Naive thymus-derived CD8-positive, alpha-beta T cell (primary cell): Measurements from ENCODE around the gene CA6. TPM values are rescaled to one million over a fixed set of nuclear protein-coding genes. Genes with fewer than 3 reads are reported as not detected.
"Not testable (repeated sequence)": the region's sequence is repeated elsewhere in the genome, so short reads cannot be mapped to it uniquely, and the experiment has no call there.

ENCODE experiments used
- ATAC-seq, 2 donors: fragments of 150-1000 bp; cut with Tn5 transposase in 1 of 2; sonication (Bioruptor Pico), chemical (Tn5 transposase) in 1 of 2; 1 replicate in 1 of 2; 2 replicates in 1 of 2; pipeline ENCODE4 v1.10.0; 2021; ENCODE audit warnings: mild to moderate bottlenecking in 2 of 2, moderate library complexity in 2 of 2
- POLR2A ChIA-PET: fragments of 350-600 bp; sonication (Branson Sonifier 250); formaldehyde crosslinking; loops from one replicate; lab custom pipeline; 2021; ENCODE audit warnings: antibody characterized with exemption; lab: Charles Lee
- DNase-seq, 10 donors: peaks; one replicate each; pipeline versions ENCODE4 v3.0.0 to v3.0.0-alpha.2; 2020 to 2022
- H3K27ac Mint-ChIP-seq, 10 donors: one replicate each; pipeline ENCODE4 v1.8.0; 2020 to 2022; ENCODE audit warnings: mild to moderate bottlenecking in 10 of 10, mixed read lengths in 10 of 10, moderate library complexity in 4 of 10, inconsistent platforms in 1 of 10
- H3K27me3 Mint-ChIP-seq, 5 donors: one replicate each; pipeline ENCODE4 v1.8.0; 2021 to 2022; ENCODE audit warnings: mixed read lengths in 5 of 5
- H3K36me3 Mint-ChIP-seq, 3 donors: one replicate each; pipeline ENCODE4 v1.8.0; 2020 to 2022; ENCODE audit warnings: mixed read lengths in 3 of 3, mild to moderate bottlenecking in 2 of 3, inconsistent platforms in 1 of 3
- H3K4me1 Mint-ChIP-seq, 4 donors: one replicate each; pipeline ENCODE4 v1.8.0; 2021 to 2022; ENCODE audit warnings: mixed read lengths in 4 of 4
- H3K4me3 Mint-ChIP-seq, 10 donors: one replicate each; pipeline ENCODE4 v1.8.0; 2020 to 2022; ENCODE audit warnings: mild to moderate bottlenecking in 10 of 10, mixed read lengths in 10 of 10, moderate library complexity in 6 of 10, inconsistent platforms in 1 of 10
- H3K9me3 Mint-ChIP-seq, 9 donors: one replicate each; pipeline ENCODE4 v1.8.0; 2020 to 2022; ENCODE audit warnings: mixed read lengths in 9 of 9, mild to moderate bottlenecking in 3 of 9, inconsistent platforms in 1 of 9, moderate library complexity in 1 of 9
- polyA plus RNA-seq, 3 donors: library from polyadenylated mRNA; unstranded; fragments of 300-500 nt; fragmentation: Illumina TruSeq; gene quantifications; one replicate each; pipeline ENCODE4 v1.2.3, GENCODE V29; 2021
- total RNA-seq, 8 experiments: library from RNA in 2 of 8; stranded (reverse) in 2 of 8; gene quantifications; one replicate each; pipeline ENCODE4 v1.2.3 and lab custom pipeline; 2021 to 2026

Gene CA6
- total and polyA plus RNA-seq, 5 experiments from 2014 or later: 5.9 to 53.7 (median 11.5) TPM

DNA sequence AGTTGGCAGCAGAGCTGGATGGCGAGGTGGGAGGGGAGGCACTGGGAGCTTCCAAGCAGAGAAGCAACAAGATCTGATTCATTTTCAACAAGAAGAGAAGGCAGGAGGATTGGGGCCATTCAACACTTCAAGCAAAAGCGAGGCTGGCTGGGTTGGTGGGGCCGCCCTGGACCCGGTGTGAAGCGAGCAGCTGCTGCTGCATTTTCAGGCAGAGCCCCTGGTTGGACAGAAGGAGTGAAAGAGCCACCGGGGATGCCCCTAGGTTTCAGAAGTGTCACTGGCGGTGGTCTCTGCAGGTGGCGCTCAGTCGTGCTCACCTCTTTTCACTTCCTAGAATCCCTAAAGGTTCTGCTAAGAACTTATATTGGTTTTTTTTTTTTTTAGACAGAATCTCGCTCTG is 62.6 kb downstream of the CA6 start:
- no peak for DNase-seq
- POLR2A ChIA-PET: interaction anchor here (0.5 kb wide), 1 partner anchor 40 kb away, joined by 3 read pairs; no protein-coding TSS in a partner anchor
- Mint-ChIP-seq H3K27ac (peak overlapping the region in 1 of 10 donors; percentile 37), H3K9me3 (no peaks in the 10 kb centered on the region), H3K4me3 (no peak overlapping the region), H3K36me3 (no peaks in the 10 kb centered on the region), H3K4me1 (peaks cover 11 to 44% (median 25%) of the 10 kb centered on the region in 4 donors), H3K27me3 (peaks cover 0 to 2% (median 0%) of the 10 kb centered on the region in 5 donors)
- ATAC-seq: no peak

GRCh38 chr1:9009438-9010370 is 64.0 kb downstream of the CA6 start:
- no peaks in the 10 kb centered on the region for H3K36me3 Mint-ChIP-seq
- H3K9me3 Mint-ChIP-seq: no peaks in the 10 kb centered on the region
- H3K4me1 Mint-ChIP-seq: peaks cover 6 to 35% (median 15%) of the 10 kb centered on the region in 4 donors
- DNase-seq: peak in 4 of 10 donors; percentile 7 to 26 (median 20)
- H3K27ac Mint-ChIP-seq: no peak overlapping the region
- peak in 1 of 2 donors; percentile 50 for ATAC-seq
- no peak overlapping the region for H3K4me3 Mint-ChIP-seq
- peaks cover 0 to 5% (median 0%) of the 10 kb centered on the region in 5 donors for H3K27me3 Mint-ChIP-seq
- POLR2A ChIA-PET: interaction anchor here (0.6 kb wide), 1 partner anchor 46 kb away, joined by 3 read pairs; no protein-coding TSS in a partner anchor

DNA sequence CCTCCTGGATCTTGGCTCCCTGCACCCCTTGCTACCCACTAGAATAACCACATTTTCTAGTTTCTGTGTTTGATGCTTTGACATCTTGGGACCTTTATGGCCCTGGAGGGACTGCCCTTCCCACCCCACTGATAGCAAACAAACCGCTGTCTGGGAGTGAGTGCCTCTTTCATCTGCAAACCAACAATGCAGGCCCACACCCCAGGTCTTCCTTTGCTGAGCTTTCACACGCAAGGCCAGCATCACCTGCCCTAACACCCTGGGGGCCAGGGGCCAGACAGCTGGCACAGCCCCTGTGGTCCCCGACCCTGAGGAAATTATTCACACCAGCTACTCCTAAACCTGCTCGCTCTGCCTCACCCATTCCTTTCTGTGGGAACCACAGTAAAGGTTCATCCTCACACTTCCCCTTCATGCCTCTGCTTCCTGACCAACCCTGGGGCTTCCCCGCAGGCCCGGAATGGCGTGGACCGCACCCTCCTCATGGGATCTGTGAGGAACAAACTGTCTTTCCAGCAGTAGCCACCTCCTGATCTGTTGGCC is 65.2 kb downstream of the CA6 start:
- Mint-ChIP-seq H3K27ac (peak overlapping the region in 1 of 10 donors; percentile 73), H3K36me3 (no peaks in the 10 kb centered on the region), H3K4me3 (no peak overlapping the region), H3K4me1 (peaks cover 6 to 37% (median 8%) of the 10 kb centered on the region in 4 donors), H3K9me3 (no peaks in the 10 kb centered on the region), H3K27me3 (peaks cover 0 to 5% (median 0%) of the 10 kb centered on the region in 5 donors)
- ATAC-seq: no peak
- no peak for DNase-seq
- POLR2A ChIA-PET: interaction anchor here (1.1 kb wide), 1 partner anchor 132 kb away, joined by 3 read pairs; the partner anchor contains the start of gene ENO1

- H3K4me3 Mint-ChIP-seq: no peak overlapping the region
- no peak overlapping the region for H3K27ac Mint-ChIP-seq
- ATAC-seq: no peak
- peaks cover 6 to 30% (median 8%) of the 10 kb centered on the region in 4 donors for H3K4me1 Mint-ChIP-seq
- peaks cover 0 to 7% (median 2%) of the 10 kb centered on the region in 5 donors for H3K27me3 Mint-ChIP-seq
- POLR2A ChIA-PET: no interaction called here
- no peaks in the 10 kb centered on the region for H3K9me3 Mint-ChIP-seq
- no peak for DNase-seq
- H3K36me3 Mint-ChIP-seq: no peaks in the 10 kb centered on the region
Measured at GRCh38 chr1:9013819-9014218, 68.2 kb downstream of the CA6 start.

GRCh38 chr1:9014475-9015375 is 69.1 kb downstream of the CA6 start:
- H3K27ac Mint-ChIP-seq: no peak overlapping the region
- ATAC-seq (no peak), DNase-seq (no peak)
- peaks cover 0 to 7% (median 2%) of the 10 kb centered on the region in 5 donors for H3K27me3 Mint-ChIP-seq
- no peak overlapping the region for H3K4me3 Mint-ChIP-seq
- no peaks in the 10 kb centered on the region for H3K36me3 Mint-ChIP-seq
- H3K4me1 Mint-ChIP-seq: peaks cover 6 to 28% (median 10%) of the 10 kb centered on the region in 4 donors
- POLR2A ChIA-PET: interaction anchor here (0.5 kb wide), 1 partner anchor 98 kb away, joined by 12 read pairs; no protein-coding TSS in a partner anchor
- no peaks in the 10 kb centered on the region for H3K9me3 Mint-ChIP-seq

DNA sequence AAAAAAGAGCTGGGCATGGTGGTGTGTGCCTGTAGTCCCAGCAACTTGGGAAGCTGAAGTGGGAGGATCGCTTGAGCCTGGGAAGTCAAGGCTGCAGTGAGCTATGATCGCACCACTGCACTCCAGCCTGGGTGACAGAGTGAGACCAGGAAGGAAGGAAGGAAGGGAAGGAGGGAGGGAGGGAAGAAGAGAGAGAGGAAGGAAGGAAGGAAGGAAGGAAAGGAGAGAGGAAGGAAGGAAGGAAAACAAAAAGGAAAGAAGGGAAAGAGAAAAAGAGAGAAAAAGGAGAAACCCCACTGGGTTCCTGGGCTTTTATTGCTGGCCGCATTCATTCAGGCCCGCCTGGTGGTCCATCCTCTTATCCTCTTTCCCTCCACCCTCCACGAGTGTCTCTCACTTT is 70.8 kb downstream of the CA6 start:
- POLR2A ChIA-PET: interaction anchor here (0.7 kb wide), 2 partner anchors 150 to 216 kb away, joined by 3 read pairs; no protein-coding TSS in a partner anchor
- peak overlapping the region in 1 of 10 donors; percentile 75 for H3K27ac Mint-ChIP-seq
- ATAC-seq: no peak
- no peak for DNase-seq
- no peaks in the 10 kb centered on the region for H3K9me3 Mint-ChIP-seq
- H3K4me3 Mint-ChIP-seq: no peak overlapping the region
- peaks cover 0 to 8% (median 4%) of the 10 kb centered on the region in 5 donors for H3K27me3 Mint-ChIP-seq
- H3K36me3 Mint-ChIP-seq: no peaks in the 10 kb centered on the region
- H3K4me1 Mint-ChIP-seq: peaks cover 2 to 16% (median 6%) of the 10 kb centered on the region in 4 donors

DNA sequence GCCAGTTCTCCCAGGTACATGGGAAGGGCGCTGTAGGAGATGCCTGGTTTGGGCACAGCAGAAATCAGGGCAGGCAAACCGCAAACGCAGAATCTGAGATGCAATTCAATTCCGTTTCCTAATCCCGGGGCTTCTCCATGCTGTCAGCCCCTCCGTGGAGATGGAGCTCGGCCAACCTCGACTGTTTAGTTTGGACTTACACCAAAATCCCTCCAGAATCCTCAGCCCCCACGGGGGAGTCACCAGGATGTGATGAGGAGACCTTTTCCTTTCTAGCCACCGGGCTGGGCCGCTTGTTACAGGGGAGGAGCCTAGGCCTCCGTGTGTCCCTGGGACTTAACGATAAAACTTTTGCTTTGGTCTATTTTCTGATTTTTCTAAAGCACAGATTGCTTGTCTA is 72.7 kb downstream of the CA6 start:
- no peak for DNase-seq
- ATAC-seq: no peak
- no peaks in the 10 kb centered on the region for H3K9me3 Mint-ChIP-seq

GRCh38 chr1:9019896-9020295 is 74.2 kb downstream of the CA6 start:
- peaks cover 2 to 10% (median 5%) of the 10 kb centered on the region in 4 donors for H3K4me1 Mint-ChIP-seq
- peaks cover 0 to 8% (median 4%) of the 10 kb centered on the region in 5 donors for H3K27me3 Mint-ChIP-seq
- DNase-seq (no peak), ATAC-seq (no peak)
- no peaks in the 10 kb centered on the region for H3K9me3 Mint-ChIP-seq
- H3K36me3 Mint-ChIP-seq: no peaks in the 10 kb centered on the region
- H3K27ac Mint-ChIP-seq: peak overlapping the region in 1 of 10 donors; percentile 6
- POLR2A ChIA-PET: interaction anchor here (0.6 kb wide), 1 partner anchor 124 kb away, joined by 5 read pairs; no protein-coding TSS in a partner anchor
- H3K4me3 Mint-ChIP-seq: no peak overlapping the region

More for the DNA sequence above, 72.7 kb downstream of the CA6 start:
- Mint-ChIP-seq H3K27me3 (peaks cover 0 to 8% (median 4%) of the 10 kb centered on the region in 5 donors), H3K27ac (no peak overlapping the region), H3K36me3 (no peaks in the 10 kb centered on the region), H3K4me3 (no peak overlapping the region), H3K4me1 (peaks cover 2 to 10% (median 6%) of the 10 kb centered on the region in 4 donors)
- POLR2A ChIA-PET: no interaction called here

DNA sequence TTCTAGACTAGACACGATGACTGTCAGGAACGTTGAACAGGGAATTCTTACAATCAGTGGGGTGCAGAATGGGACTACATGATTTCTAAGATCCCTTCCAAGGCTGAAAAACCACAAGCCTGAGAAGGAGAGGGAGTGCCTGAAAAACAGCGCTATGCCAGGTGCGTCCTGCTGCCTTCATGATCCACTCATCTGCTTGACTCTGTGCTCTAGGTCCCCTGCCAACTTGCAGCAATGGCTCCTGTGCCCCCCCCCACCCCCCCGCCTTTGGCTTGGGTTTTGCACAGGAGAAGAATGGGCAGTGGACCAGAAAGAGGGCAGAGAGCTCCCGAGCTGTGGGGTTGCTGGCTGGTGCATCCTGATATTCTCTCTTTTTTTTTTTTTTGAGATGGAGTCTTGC is 74.6 kb downstream of the CA6 start:
- Mint-ChIP-seq H3K4me1 (peaks cover 2 to 8% (median 5%) of the 10 kb centered on the region in 4 donors), H3K4me3 (no peak overlapping the region), H3K27me3 (peaks cover 0 to 8% (median 4%) of the 10 kb centered on the region in 5 donors), H3K9me3 (no peaks in the 10 kb centered on the region), H3K36me3 (no peaks in the 10 kb centered on the region), H3K27ac (peak overlapping the region in 1 of 10 donors; percentile 6)
- ATAC-seq: no peak
- POLR2A ChIA-PET: interaction anchor here (0.6 kb wide), 1 partner anchor 124 kb away, joined by 5 read pairs; no protein-coding TSS in a partner anchor
- no peak for DNase-seq

GRCh38 chr1:9022026-9022738 is 76.5 kb downstream of the CA6 start:
- ATAC-seq, H3K9me3 Mint-ChIP-seq, DNase-seq, H3K4me1 Mint-ChIP-seq, H3K27me3 Mint-ChIP-seq, H3K4me3 Mint-ChIP-seq, H3K27ac Mint-ChIP-seq, POLR2A ChIA-PET, H3K36me3 Mint-ChIP-seq: not testable (repeated sequence)

DNA sequence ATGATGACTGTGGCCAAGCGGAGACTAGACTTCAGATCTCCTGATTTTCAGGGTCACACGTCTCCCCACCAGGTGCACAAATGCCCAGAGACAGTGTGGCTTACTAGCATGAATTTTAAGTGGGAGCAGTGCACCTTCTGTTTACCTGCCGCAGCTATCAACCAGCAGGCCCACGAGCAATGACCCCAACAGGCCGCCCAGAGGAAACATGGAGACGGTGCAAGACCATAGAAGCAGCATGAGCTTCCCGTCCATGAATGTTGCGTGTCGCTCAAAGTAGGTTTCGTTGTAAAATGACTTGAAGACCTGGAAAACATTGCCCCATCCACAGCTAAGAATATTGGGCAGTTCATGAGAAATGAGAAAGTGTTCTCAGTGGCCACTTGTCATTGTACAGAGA is 77.1 kb downstream of the CA6 start:
- H3K4me3 Mint-ChIP-seq: no peak overlapping the region
- POLR2A ChIA-PET: no interaction called here
- ATAC-seq: no peak

More for the DNA sequence above, 77.1 kb downstream of the CA6 start:
- Mint-ChIP-seq H3K27me3 (peaks cover 0 to 6% (median 3%) of the 10 kb centered on the region in 5 donors), H3K9me3 (no peaks in the 10 kb centered on the region), H3K4me1 (peaks cover 0 to 8% (median 2%) of the 10 kb centered on the region in 4 donors), H3K36me3 (no peaks in the 10 kb centered on the region), H3K27ac (no peak overlapping the region)
- DNase-seq: no peak
